ENCODE data around the gene NOS1AP. TPM values are rescaled to one million over a fixed set of nuclear protein-coding genes. Genes with fewer than 3 reads are reported as not detected.

NOS1AP gene
- total RNA-seq, 4 donors from 2014 or later: 0.99 to 9.0 (median 4.0) TPM

- Histone ChIP-seq H3K27me3 (no peaks in the 10 kb centered on the region), H3K4me1 (peaks cover 15 to 22% (median 22%) of the 10 kb centered on the region in 4 donors)
- intact Hi-C loops (cut with DNase I): no loop called here
Measured at GRCh38 chr1:162193221-162193620, 123.7 kb downstream of the NOS1AP start.

GRCh38 chr1:162193815-162194214, 124.3 kb downstream of the NOS1AP start:
- intact Hi-C loops (cut with DNase I): no loop called here
- DNase-seq (ENCODE audit: extremely low spot score): no peak
- 53% methylated on average over 3 of the region's 3 CpGs for WGBS
- no peaks in the 10 kb centered on the region for H3K27me3 ChIP-seq
- no peak overlapping the region for H3K27ac ChIP-seq (replicated peaks in 1 of 4)
- H3K4me3 ChIP-seq: no peak overlapping the region
- no peaks in the 10 kb centered on the region for H3K9me3 ChIP-seq
- TF ChIP-seq POLR2A (IDR thresholded peaks at IDR 0.05; ENCODE audit: low read depth) (no peak), POLR2AphosphoS5 (IDR thresholded peaks at IDR 0.05) (no peak), EP300 (IDR thresholded peaks at IDR 0.05) (no peak), CTCF (IDR thresholded peaks at IDR 0.05) (no peak)
- no peaks in the 10 kb centered on the region for H3K36me3 ChIP-seq
- peaks cover 15 to 22% (median 21%) of the 10 kb centered on the region in 4 donors for H3K4me1 ChIP-seq

More at GRCh38 chr1:162193221-162193620, 123.7 kb downstream of the NOS1AP start:
- no peak for TF ChIP-seq POLR2A (IDR thresholded peaks at IDR 0.05; ENCODE audit: low read depth)
- TF ChIP-seq POLR2AphosphoS5 (IDR thresholded peaks at IDR 0.05): no peak
- no peak for TF ChIP-seq CTCF (IDR thresholded peaks at IDR 0.05)
- no peak for TF ChIP-seq EP300 (IDR thresholded peaks at IDR 0.05)
- 69% methylated on average over 2 of the region's 2 CpGs for WGBS
- Histone ChIP-seq H3K9me3 (no peaks in the 10 kb centered on the region), H3K4me3 (no peak overlapping the region), H3K27ac (replicated peaks in 1 of 4) (no peak overlapping the region), H3K36me3 (no peaks in the 10 kb centered on the region)
- no peak for DNase-seq (ENCODE audit: extremely low spot score)

GRCh38 chr1:162195567-162195966, 126.1 kb downstream of the NOS1AP start:
- intact Hi-C loops (cut with DNase I): no loop called here
- Histone ChIP-seq H3K4me3 (no peak overlapping the region), H3K36me3 (no peaks in the 10 kb centered on the region), H3K27me3 (no peaks in the 10 kb centered on the region), H3K4me1 (peaks cover 15 to 22% (median 21%) of the 10 kb centered on the region in 4 donors), H3K27ac (replicated peaks in 1 of 4) (no peak overlapping the region), H3K9me3 (no peaks in the 10 kb centered on the region)
- no peak for TF ChIP-seq POLR2A (IDR thresholded peaks at IDR 0.05; ENCODE audit: low read depth)
- no peak for TF ChIP-seq CTCF (IDR thresholded peaks at IDR 0.05)
- no peak for TF ChIP-seq POLR2AphosphoS5 (IDR thresholded peaks at IDR 0.05)
- TF ChIP-seq EP300 (IDR thresholded peaks at IDR 0.05): no peak
- WGBS: 67% methylated on average over 4 of the region's 4 CpGs
- no peak for DNase-seq (ENCODE audit: extremely low spot score)

- TF ChIP-seq POLR2AphosphoS5 (IDR thresholded peaks at IDR 0.05) (no peak), EP300 (IDR thresholded peaks at IDR 0.05) (no peak), CTCF (IDR thresholded peaks at IDR 0.05) (no peak), POLR2A (IDR thresholded peaks at IDR 0.05; ENCODE audit: low read depth) (no peak)
- no peaks in the 10 kb centered on the region for H3K27me3 ChIP-seq
- H3K4me3 ChIP-seq: no peak overlapping the region
- H3K27ac ChIP-seq (replicated peaks in 1 of 4): no peak overlapping the region
- 87% methylated on average over 4 of the region's 4 CpGs for WGBS
- no peak for DNase-seq (ENCODE audit: extremely low spot score)
- intact Hi-C loops (cut with DNase I): no loop called here
- H3K9me3 ChIP-seq: no peaks in the 10 kb centered on the region
- no peaks in the 10 kb centered on the region for H3K36me3 ChIP-seq
- peaks cover 15 to 22% (median 21%) of the 10 kb centered on the region in 4 donors for H3K4me1 ChIP-seq
Measured at GRCh38 chr1:162196387-162196786, 126.9 kb downstream of the NOS1AP start.

GRCh38 chr1:162197041-162197531, 127.6 kb downstream of the NOS1AP start:
- no peak for TF ChIP-seq POLR2A (IDR thresholded peaks at IDR 0.05; ENCODE audit: low read depth)
- no peak for TF ChIP-seq CTCF (IDR thresholded peaks at IDR 0.05)
- no peak for TF ChIP-seq POLR2AphosphoS5 (IDR thresholded peaks at IDR 0.05)
- TF ChIP-seq EP300 (IDR thresholded peaks at IDR 0.05): no peak
- H3K36me3 ChIP-seq: no peaks in the 10 kb centered on the region
- DNase-seq (ENCODE audit: extremely low spot score): no peak
- peaks cover 15 to 22% (median 20%) of the 10 kb centered on the region in 4 donors for H3K4me1 ChIP-seq
- H3K27me3 ChIP-seq: no peaks in the 10 kb centered on the region
- intact Hi-C loops (cut with DNase I): no loop called here
- no peak overlapping the region for H3K27ac ChIP-seq (replicated peaks in 1 of 4)
- 93% methylated on average over 8 of the region's 8 CpGs for WGBS
- no peak overlapping the region for H3K4me3 ChIP-seq
- H3K9me3 ChIP-seq: no peaks in the 10 kb centered on the region

Data from esophagus muscularis mucosa (tissue), 4 donors.